ENCODE data around the gene ABHD13. TPM values are rescaled to one million over a fixed set of nuclear protein-coding genes. Genes with fewer than 3 reads are reported as not detected.

ABHD13 gene
- total RNA-seq, 1 experiment from 2014 or later, result 9.9 TPM

GRCh38 chr13:108249150-108249549 is 31.0 kb downstream of the ABHD13 start:
- Mint-ChIP-seq H3K4me1 (ENCODE audit: low read depth, unreplicated experiment) (no peaks in the 10 kb centered on the region), H3K9me3 (ENCODE audit: unreplicated experiment) (peaks cover 22% of the 10 kb centered on the region), H3K27me3 (ENCODE audit: insufficient read depth, unreplicated experiment) (no peaks in the 10 kb centered on the region), H3K36me3 (ENCODE audit: insufficient read depth, unreplicated experiment) (peaks cover 6% of the 10 kb centered on the region), H3K4me3 (ENCODE audit: unreplicated experiment) (no peak overlapping the region), H3K27ac (ENCODE audit: unreplicated experiment) (no peak overlapping the region)
- no peaks in the 10 kb centered on the region for H3K27me3 ChIP-seq (replicated peaks; ENCODE audit: control insufficient read depth, insufficient read depth, low read length)
- no peak for DNase-seq
- BruUV-seq (replicated peaks), result no TSS peak
- H3K36me3 ChIP-seq (ENCODE audit: control insufficient read depth, insufficient read depth, low read length), result no peaks in the 10 kb centered on the region
- intact Hi-C loops (cut with micrococcal nuclease; ENCODE audit: unreplicated experiment), result no loop called here
- CTCF ChIA-PET, result no interaction called here
- no peak overlapping the region for H3K4me3 ChIP-seq (ENCODE audit: low read depth, low read length)
- H3K9me3 ChIP-seq, result no peaks in the 10 kb centered on the region
- POLR2A ChIA-PET, result no interaction called here
- no peak for TF ChIP-seq CTCF (IDR thresholded peaks at IDR 0.05; ENCODE audit: insufficient read depth in 1 of 2, low read depth in 1 of 2, low read length in 1 of 2, severe bottlenecking in 1 of 2, unreplicated experiment in 1 of 2)
- no peaks in the 10 kb centered on the region for H3K4me1 ChIP-seq

DNA sequence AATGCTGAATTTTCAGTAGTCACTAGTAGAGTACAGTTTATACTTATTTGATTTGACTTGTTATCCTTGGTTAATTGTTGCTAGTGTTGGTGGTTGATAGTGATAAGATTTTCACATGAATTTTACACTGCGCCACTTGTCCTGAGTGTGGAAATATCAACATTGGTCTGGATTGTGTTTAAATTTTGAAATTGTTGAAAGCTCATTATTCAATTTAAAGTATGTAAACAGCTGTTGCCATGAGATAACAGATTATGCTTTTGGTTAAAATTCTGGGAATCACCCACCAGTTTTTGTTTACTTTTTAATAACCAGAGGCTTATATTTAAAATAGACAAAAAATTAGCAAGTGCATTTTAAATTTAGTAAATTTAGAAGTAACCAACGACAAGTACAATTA is 39.1 kb downstream of the ABHD13 start:
- Mint-ChIP-seq H3K4me1 (ENCODE audit: low read depth, unreplicated experiment) (no peaks in the 10 kb centered on the region), H3K4me3 (ENCODE audit: unreplicated experiment) (no peak overlapping the region), H3K36me3 (ENCODE audit: insufficient read depth, unreplicated experiment) (peaks cover 6% of the 10 kb centered on the region), H3K27me3 (ENCODE audit: insufficient read depth, unreplicated experiment) (no peaks in the 10 kb centered on the region), H3K27ac (ENCODE audit: unreplicated experiment) (no peak overlapping the region), H3K9me3 (ENCODE audit: unreplicated experiment) (no peaks in the 10 kb centered on the region)
- no peaks in the 10 kb centered on the region for H3K27me3 ChIP-seq (replicated peaks; ENCODE audit: control insufficient read depth, insufficient read depth, low read length)
- DNase-seq, result no peak
- intact Hi-C loops (cut with micrococcal nuclease; ENCODE audit: unreplicated experiment), result no loop called here
- no TSS peak for BruUV-seq (replicated peaks)
- CTCF ChIA-PET, result no interaction called here
- TF ChIP-seq CTCF (IDR thresholded peaks at IDR 0.05; ENCODE audit: insufficient read depth in 1 of 2, low read depth in 1 of 2, low read length in 1 of 2, severe bottlenecking in 1 of 2, unreplicated experiment in 1 of 2), result no peak
- no peak overlapping the region for H3K4me3 ChIP-seq (ENCODE audit: low read depth, low read length)
- H3K4me1 ChIP-seq, result no peaks in the 10 kb centered on the region
- H3K36me3 ChIP-seq (ENCODE audit: control insufficient read depth, insufficient read depth, low read length), result no peaks in the 10 kb centered on the region
- no peaks in the 10 kb centered on the region for H3K9me3 ChIP-seq
- POLR2A ChIA-PET, result no interaction called here

DNA sequence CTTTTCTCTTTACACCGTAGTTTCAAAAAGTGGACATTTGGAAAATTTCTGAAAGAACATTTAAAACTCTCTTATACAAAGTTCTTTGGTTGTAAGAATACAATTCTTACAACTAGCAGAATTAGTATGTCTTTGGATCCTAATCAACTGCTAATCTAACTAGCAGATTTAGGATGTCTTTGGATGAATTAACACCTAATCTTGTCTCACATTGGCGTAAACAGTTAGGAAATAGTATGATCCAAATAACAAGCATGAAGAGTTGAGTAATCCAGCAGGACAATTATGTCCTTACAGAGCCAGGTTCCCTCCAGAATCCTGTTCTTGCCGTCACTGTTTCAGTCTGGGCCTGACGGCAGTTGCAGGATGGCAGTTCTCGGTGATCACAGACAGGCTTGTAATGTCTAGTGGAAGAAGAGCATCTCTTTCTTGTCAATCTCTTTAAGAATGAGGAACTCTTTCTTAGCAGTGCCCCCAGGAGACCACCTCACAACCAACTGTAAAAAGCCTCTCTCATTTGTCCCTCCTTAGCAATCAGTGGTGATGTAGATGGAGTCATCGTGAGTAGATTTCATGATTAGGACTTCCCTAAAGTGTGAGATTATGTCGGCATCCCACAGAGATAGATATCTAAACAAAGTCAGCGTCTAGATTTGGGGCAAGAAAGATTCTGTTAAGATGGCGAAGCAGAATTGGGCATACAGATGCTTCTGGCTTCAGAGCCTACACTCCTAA is 45.6 kb downstream of the ABHD13 start:
- TF ChIP-seq CTCF (IDR thresholded peaks at IDR 0.05; ENCODE audit: insufficient read depth in 1 of 2, low read depth in 1 of 2, low read length in 1 of 2, severe bottlenecking in 1 of 2, unreplicated experiment in 1 of 2), result no peak
- Histone ChIP-seq H3K27me3 (replicated peaks; ENCODE audit: control insufficient read depth, insufficient read depth, low read length) (no peaks in the 10 kb centered on the region), H3K36me3 (ENCODE audit: control insufficient read depth, insufficient read depth, low read length) (no peaks in the 10 kb centered on the region), H3K4me1 (no peaks in the 10 kb centered on the region), H3K9me3 (no peaks in the 10 kb centered on the region), H3K4me3 (ENCODE audit: low read depth, low read length) (no peak overlapping the region)
- H3K4me1 Mint-ChIP-seq (ENCODE audit: low read depth, unreplicated experiment), result no peaks in the 10 kb centered on the region
- H3K36me3 Mint-ChIP-seq (ENCODE audit: insufficient read depth, unreplicated experiment), result no peaks in the 10 kb centered on the region
- intact Hi-C loops (cut with micrococcal nuclease; ENCODE audit: unreplicated experiment), result no loop called here
- H3K9me3 Mint-ChIP-seq (ENCODE audit: unreplicated experiment), result no peaks in the 10 kb centered on the region
- ChIA-PET POLR2A (no interaction called here), CTCF (no interaction called here)
- no peak overlapping the region for H3K4me3 Mint-ChIP-seq (ENCODE audit: unreplicated experiment)
- no TSS peak for BruUV-seq (replicated peaks)
- no peak for DNase-seq
- H3K27me3 Mint-ChIP-seq (ENCODE audit: insufficient read depth, unreplicated experiment), result no peaks in the 10 kb centered on the region
- no peak overlapping the region for H3K27ac Mint-ChIP-seq (ENCODE audit: unreplicated experiment)
